ENCODE results near the gene NOL9. TPM values are rescaled to one million over a fixed set of nuclear protein-coding genes. Genes with fewer than 3 reads are reported as not detected.

Gene NOL9
- total RNA-seq, 2 experiments from 2014 or later = 42.7 to 44.5 TPM

DNA sequence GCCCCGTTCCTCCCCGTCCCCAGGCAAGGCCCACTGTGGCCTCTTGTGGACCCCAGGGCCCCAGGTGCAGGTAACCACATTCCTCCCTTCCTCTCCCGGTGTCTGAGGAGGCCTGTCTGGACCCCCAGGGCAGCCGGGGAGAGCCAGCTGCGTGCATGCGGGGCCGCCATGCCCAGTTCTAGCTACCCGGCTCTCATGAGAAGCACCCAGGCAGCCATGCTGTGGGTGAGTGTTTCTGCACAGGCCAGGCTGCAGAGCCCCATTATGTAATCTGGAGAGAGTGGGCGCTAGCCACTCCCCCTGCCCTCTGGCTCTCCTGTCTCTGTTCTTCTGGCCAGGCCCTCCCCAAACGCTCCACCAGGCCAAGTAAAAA lies 44.4 kb downstream of the NOL9 start:
- Mint-ChIP-seq H3K4me3 (no peak overlapping the region), H3K27me3 (no peaks in the 10 kb centered on the region), H3K9me3 (no peaks in the 10 kb centered on the region), H3K4me1 (no peaks in the 10 kb centered on the region), H3K36me3 (ENCODE audit: low read depth) (no peaks in the 10 kb centered on the region), H3K27ac (no peak overlapping the region)
- POLR2A ChIA-PET = no interaction called here
- DNase-seq = no peak
- CTCF ChIA-PET = interaction anchor here (0.8 kb wide), 1 partner anchor 14 kb away, joined by 3 read pairs; no protein-coding TSS in a partner anchor

DNA sequence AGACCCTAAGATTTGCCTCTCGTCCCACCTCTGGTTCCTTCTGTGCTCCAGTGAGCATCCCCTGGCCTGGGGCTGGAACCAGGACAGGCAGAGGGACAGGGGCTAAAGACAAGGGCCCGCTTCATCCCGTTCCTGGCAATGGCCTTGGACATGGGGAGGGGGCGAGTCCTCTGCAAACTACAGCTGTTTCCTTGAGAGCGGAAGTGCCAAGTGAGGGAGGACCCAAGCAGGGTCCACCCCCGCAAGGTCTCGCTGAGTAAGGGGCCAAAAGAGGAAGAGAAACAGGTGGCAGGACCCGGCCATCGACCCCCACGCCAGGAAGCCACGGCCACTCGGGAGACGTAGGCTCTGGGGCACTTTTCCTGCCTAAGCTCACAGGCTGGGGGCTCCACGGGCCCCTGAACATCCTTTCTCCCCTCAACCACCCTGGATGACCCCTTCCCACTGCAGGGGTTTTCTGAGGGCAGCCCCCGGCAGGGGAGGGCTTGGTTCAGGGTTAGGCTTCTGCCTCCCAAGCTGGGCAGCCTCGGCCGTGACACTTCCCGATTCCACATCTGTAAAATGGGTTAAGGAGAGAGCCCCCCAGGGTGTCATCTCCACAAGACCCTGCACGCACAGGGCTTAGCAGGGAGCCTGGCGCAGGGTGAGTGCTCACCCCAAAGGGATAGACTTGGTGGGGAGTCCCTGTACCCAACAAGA lies 44.9 kb downstream of the NOL9 start:
- H3K4me1 Mint-ChIP-seq = no peaks in the 10 kb centered on the region
- no peaks in the 10 kb centered on the region for H3K9me3 Mint-ChIP-seq
- no peaks in the 10 kb centered on the region for H3K27me3 Mint-ChIP-seq
- H3K27ac Mint-ChIP-seq = no peak overlapping the region
- CTCF ChIA-PET = interaction anchor here (0.8 to 1.8 kb wide), 2 partner anchors 15 to 19 kb away, joined by 3 to 6 read pairs; no protein-coding TSS in a partner anchor
- H3K36me3 Mint-ChIP-seq (ENCODE audit: low read depth) = no peaks in the 10 kb centered on the region
- no peak for DNase-seq
- H3K4me3 Mint-ChIP-seq = no peak overlapping the region
- POLR2A ChIA-PET = no interaction called here

DNA sequence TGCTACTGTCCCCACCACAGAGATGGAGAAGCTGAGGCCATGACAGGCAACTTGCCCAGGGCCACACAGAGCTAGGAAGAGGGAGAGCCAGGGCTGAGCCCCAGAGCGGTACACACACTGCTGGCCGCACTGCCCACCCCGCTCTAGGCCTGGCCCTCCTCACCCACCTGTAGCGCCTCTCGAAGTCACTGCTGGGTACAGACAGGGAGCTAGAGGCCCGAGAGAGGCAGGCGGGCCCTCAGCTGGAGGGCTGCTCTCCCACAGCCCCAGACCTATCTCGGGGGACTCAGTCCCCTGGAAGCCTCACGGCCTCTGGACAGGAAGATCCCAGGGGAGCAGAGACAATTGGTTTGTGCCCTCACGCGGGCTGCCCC lies 45.5 kb downstream of the NOL9 start:
- no peak overlapping the region for H3K4me3 Mint-ChIP-seq

DNA sequence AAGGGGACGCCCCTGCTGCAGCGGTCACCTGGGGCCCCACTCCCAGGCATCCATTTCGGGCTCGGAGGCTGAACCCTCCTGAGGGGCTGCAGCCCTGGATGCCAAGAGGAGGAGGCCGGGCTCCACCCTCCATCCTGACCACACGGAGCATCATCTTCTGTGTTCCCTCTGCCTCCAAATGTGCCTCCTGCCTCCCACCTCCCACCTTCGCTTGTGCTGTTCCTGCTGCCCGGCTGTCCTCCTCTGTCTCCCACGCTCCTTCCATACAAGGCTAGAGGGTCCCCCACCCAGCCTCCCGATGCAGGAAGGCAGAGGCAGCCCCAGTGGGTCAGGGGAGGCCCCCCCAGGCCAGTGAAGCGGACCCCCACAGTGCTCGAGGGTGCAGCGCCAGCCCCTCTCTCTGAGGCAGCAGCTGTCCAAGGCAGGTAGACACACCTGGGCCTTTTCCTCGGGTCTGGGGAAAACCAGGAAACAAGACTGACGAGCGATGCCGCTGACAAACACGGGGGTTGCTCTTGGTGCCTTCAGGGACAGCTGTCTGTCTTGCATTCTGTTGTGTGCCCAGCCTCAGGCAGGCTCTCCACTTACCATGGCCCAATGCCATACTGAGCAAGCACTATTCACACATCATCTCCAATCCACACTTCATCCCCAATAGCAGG lies 46.0 kb downstream of the NOL9 start:
- DNase-seq = no peak
- no peak overlapping the region for H3K4me3 Mint-ChIP-seq
- no peaks in the 10 kb centered on the region for H3K27me3 Mint-ChIP-seq
- POLR2A ChIA-PET = no interaction called here
- CTCF ChIA-PET = interaction anchor here (1.8 kb wide), 1 partner anchor 18 kb away, joined by 6 read pairs; no protein-coding TSS in a partner anchor
- no peaks in the 10 kb centered on the region for H3K36me3 Mint-ChIP-seq (ENCODE audit: low read depth)
- no peaks in the 10 kb centered on the region for H3K4me1 Mint-ChIP-seq
- H3K9me3 Mint-ChIP-seq = no peaks in the 10 kb centered on the region
- H3K27ac Mint-ChIP-seq = no peak overlapping the region

More for the DNA sequence above, 45.5 kb downstream of the NOL9 start:
- H3K9me3 Mint-ChIP-seq = no peaks in the 10 kb centered on the region
- H3K27ac Mint-ChIP-seq = no peak overlapping the region
- no peaks in the 10 kb centered on the region for H3K27me3 Mint-ChIP-seq
- H3K4me1 Mint-ChIP-seq = no peaks in the 10 kb centered on the region
- no peaks in the 10 kb centered on the region for H3K36me3 Mint-ChIP-seq (ENCODE audit: low read depth)
- no peak for DNase-seq
- CTCF ChIA-PET = interaction anchor here (1.8 kb wide), 1 partner anchor 18 kb away, joined by 6 read pairs; no protein-coding TSS in a partner anchor
- POLR2A ChIA-PET = no interaction called here

DNA sequence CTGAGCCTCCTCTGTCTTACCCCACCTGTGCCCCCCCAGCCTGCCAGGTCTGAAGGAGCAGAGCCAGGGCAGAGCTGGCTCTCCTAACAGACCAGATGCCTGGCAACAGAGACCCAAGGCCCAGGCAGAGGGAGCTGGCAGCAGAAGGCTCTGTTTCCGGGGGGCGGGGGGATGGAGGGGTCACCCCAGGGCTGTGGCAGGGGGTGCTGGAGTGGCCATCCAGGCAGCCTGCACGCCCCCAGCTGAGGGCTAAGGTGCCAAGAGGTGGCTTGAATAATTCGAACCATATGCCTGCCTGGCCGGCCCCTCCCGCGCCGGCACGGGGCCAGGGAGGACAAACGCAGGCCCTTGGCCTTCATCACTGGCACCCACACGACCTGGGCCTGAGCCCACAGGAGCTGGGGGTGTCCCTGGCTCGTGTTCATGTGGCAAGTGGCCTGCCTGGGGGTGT lies 46.8 kb downstream of the NOL9 start:
- Mint-ChIP-seq H3K36me3 (ENCODE audit: low read depth) (no peaks in the 10 kb centered on the region), H3K9me3 (no peaks in the 10 kb centered on the region), H3K4me1 (no peaks in the 10 kb centered on the region), H3K4me3 (no peak overlapping the region), H3K27ac (no peak overlapping the region), H3K27me3 (no peaks in the 10 kb centered on the region)
- ChIA-PET CTCF (interaction anchor here (0.6 kb wide), 1 partner anchor 116 kb away, joined by 3 read pairs; no protein-coding TSS in a partner anchor), POLR2A (no interaction called here)
- no peak for DNase-seq

DNA sequence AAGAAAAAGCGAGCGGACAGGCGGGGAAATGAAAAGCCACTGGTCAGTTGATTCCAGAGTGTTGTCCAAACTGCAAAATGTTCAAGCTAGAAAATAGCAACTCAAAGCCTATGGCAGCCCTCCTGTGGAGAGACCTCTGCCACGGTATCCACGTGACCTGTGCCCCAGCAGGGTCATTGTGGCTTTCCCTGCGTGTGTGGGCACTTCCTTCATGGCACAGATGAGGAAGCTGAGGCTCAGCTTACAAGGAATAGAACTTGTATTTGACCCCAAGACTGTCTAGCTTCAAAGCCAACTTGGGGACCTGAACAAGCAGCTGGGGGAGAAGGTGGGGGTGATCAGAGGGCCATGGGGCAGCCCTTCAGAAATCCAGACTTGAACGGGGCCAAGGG lies 47.3 kb downstream of the NOL9 start:
- no peaks in the 10 kb centered on the region for H3K27me3 Mint-ChIP-seq
- H3K4me1 Mint-ChIP-seq = no peaks in the 10 kb centered on the region
- H3K36me3 Mint-ChIP-seq (ENCODE audit: low read depth) = no peaks in the 10 kb centered on the region
- H3K4me3 Mint-ChIP-seq = no peak overlapping the region
- CTCF ChIA-PET = interaction anchor here (0.6 kb wide), 1 partner anchor 117 kb away, joined by 3 read pairs; no protein-coding TSS in a partner anchor
- H3K27ac Mint-ChIP-seq = no peak overlapping the region
- POLR2A ChIA-PET = no interaction called here
- DNase-seq = no peak
- no peaks in the 10 kb centered on the region for H3K9me3 Mint-ChIP-seq

DNA sequence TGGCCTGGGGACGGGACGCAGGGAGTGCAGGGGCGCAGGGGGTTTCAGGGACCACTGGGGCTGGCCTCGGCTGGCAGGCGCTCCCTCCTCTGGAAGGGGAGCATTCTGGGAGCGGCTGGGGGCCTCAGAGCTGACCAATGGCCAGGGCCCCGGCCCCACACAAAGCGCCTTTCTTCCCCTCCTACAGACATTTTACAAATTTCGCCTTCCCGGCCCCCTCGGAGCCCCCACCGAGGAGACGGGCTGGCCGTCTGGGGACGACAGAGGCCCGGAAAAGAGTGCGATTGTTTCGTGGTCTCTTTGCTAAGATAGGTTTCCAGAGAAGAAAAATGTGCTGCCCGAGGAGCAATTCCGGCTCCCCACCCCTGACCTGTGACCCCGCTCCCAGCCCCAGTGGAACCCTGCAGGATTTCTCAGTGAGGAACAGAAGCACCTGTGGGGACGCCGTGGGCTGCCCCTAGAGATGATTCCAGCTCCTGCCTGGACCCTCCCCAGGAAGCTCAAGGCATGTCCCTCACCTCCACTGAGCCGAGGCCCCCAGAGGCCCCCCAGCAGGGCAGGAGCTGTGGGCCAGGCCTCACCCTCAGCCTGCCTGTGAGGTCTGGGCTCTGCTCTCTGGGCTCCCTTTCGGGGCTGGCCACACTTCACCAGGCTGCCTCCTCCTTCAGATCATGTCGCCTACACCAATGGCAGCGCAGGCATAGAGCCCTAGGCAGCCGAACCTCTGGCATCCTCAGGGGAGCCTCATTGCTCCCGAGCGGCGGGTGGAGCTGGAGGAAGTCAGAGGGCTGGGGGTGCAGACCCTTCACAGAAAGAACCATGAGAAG lies 47.9 kb downstream of the NOL9 start:
- Mint-ChIP-seq H3K4me3 (no peak overlapping the region), H3K9me3 (no peaks in the 10 kb centered on the region), H3K27ac (no peak overlapping the region), H3K4me1 (no peaks in the 10 kb centered on the region), H3K27me3 (no peaks in the 10 kb centered on the region), H3K36me3 (ENCODE audit: low read depth) (no peaks in the 10 kb centered on the region)
- ChIA-PET CTCF (no interaction called here), POLR2A (no interaction called here)
- DNase-seq = no peak

DNA sequence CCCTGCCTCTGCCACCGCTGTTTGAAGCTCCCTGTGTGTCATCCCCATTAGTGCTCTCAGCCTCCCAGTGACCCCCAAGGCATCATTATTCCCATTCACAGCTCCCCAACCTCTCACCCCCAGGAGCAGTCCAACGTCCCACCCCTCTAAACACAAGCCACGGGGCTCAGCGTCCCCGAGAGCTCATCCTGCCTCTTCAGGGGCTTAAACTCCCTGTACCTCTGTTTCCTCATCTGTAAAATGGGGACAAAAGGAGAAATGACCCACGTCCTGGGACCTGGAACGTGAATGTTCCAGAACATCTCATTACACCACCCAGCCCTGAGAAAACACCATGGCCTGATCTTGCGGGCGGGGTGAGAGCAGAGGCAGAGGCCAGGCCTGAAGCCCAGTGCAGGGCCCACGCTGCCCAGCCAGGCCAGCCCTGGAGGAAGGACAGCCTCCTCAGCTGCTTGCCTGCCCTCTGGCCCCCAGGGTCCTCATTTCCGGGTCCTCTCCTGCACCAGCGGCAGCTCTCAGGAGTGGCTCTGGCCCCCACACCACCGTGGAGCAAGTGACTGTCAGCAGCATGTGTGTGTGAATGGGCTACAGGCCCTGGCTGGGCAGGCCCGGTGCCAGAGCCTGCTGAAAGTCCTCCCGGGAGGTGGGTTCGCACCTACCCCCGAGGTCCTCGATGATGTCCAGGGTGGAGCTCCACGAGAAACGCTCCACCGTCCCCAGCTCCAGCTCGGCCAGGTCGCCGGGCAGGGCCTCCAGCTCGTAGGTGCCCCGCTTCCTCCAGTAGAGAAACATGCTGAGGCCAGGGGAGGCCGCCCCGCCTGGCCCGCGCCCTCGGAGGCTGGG lies 48.7 kb downstream of the NOL9 start:
- CTCF ChIA-PET = interaction anchor here (0.9 kb wide), 1 partner anchor 8 kb away, joined by 3 read pairs; no protein-coding TSS in a partner anchor
- no peak overlapping the region for H3K27ac Mint-ChIP-seq
- POLR2A ChIA-PET = no interaction called here
- peaks cover 3% of the 10 kb centered on the region for H3K27me3 Mint-ChIP-seq
- H3K36me3 Mint-ChIP-seq (ENCODE audit: low read depth) = no peaks in the 10 kb centered on the region
- H3K9me3 Mint-ChIP-seq = no peaks in the 10 kb centered on the region
- no peak for DNase-seq
- no peak overlapping the region for H3K4me3 Mint-ChIP-seq
- H3K4me1 Mint-ChIP-seq = no peaks in the 10 kb centered on the region

DNA sequence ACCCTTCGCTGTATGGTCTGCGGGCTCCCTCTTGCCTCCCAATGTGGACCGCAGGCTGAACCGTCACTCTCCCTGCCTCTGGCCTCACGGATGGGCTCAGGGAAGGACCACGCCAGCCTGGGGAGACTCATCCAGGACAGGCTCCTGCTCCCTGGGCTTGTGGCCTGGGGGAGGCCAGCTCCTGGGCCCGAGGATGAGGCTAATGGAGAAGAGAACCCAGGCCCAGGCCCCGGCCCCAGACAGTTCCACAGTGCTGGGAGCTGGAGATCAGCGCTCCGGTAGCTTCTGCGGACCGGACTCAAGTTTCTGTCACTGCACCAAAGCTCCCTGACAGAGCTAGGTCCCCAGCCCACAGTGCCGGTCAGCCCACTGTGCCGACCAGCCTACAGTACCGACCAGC lies 49.4 kb downstream of the NOL9 start:
- no peak overlapping the region for H3K27ac Mint-ChIP-seq
- peaks cover 3% of the 10 kb centered on the region for H3K27me3 Mint-ChIP-seq
- no peak overlapping the region for H3K4me3 Mint-ChIP-seq
- POLR2A ChIA-PET = no interaction called here
- no peaks in the 10 kb centered on the region for H3K36me3 Mint-ChIP-seq (ENCODE audit: low read depth)
- CTCF ChIA-PET = interaction anchor here (0.9 kb wide), 1 partner anchor 9 kb away, joined by 3 read pairs; no protein-coding TSS in a partner anchor
- H3K9me3 Mint-ChIP-seq = no peaks in the 10 kb centered on the region
- no peak for DNase-seq
- H3K4me1 Mint-ChIP-seq = no peaks in the 10 kb centered on the region

DNA sequence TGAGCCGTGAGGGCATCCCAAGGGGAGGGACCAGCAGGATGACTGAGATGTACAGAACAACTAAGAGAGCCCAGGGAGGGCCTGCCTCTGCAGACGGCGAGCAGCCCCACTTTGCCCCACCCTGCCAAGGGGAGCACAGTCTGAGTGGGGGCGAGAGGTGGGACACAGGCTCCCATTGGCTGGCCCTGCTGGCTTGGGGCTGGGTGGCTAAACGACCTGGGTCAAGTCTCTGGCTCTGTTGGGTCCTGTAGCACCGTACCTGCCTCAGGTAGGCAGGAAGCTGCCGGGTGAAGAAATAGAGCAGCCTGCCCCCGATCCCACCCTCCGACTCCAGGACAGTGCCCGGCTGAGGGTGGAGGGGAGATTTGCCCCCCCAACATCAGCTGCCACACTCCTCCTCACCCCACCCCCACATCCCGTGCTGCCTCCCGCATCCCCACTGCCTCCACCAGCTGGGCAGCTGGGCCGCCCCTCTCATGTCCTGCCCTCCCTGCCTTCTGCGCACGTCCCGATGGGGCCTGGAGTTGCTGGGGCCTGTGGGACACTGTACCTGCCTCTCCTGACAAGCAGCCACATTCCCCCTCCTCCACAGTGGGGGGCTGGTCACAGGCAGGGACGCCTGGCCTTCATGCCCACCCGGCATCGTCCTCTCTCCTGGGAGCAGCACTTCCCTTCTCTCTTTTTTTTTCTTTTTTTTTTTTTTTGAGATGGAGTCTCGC lies 50.3 kb downstream of the NOL9 start:
- Mint-ChIP-seq H3K9me3 (no peaks in the 10 kb centered on the region), H3K4me3 (no peak overlapping the region), H3K4me1 (no peaks in the 10 kb centered on the region), H3K36me3 (ENCODE audit: low read depth) (no peaks in the 10 kb centered on the region), H3K27me3 (peaks cover 3% of the 10 kb centered on the region), H3K27ac (no peak overlapping the region)
- DNase-seq = no peak
- CTCF ChIA-PET = interaction anchor here (0.6 to 6.3 kb wide), 4 partner anchors 10 to 811 kb away, joined by 3 to 33 read pairs (median 3); partner anchors contain the start of gene PLEKHG5
- POLR2A ChIA-PET = no interaction called here

DNA sequence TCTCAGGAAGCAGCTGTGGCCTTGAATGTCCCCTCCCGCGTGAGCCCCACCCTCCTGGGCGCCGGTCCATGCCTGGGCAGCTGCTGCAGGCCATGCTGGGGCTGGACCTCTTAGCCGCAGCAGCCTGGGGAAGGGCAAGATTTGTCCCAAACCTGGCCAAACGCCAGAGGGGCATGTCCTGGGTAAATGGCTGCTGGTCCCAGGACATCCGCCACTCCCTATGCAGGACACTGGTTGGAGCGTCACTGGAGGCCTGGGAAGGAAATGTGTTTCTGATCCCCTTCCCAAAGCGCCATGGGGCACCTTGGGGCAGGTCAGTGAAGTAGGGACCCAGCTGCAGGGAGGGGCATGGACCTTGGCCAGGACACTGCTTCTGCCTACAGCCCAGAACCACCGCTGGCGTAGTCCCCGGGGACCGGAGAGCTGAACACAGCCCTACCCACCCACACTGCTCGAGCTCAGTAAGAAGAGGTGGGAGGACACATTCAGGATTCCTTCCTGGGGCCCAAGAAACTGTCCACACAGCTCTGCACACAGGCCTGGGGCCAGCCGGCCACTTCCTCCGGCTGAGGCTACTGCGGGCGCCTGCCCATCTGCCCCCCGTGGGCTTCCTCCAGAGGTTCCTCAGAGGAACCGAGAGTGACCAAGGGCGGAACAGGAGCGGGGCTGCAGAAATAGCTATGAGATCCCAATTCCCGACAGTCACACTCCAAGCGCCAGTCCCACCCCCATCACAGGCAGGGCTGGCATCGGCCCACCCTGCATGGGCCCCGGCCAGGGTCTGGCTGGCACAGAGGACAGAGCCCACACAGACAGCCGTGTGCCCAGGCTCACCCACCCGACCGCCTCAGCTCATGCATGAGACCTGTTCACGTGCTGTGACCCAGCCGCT lies 52.1 kb downstream of the NOL9 start:
- peaks cover 8% of the 10 kb centered on the region for H3K4me1 Mint-ChIP-seq
- H3K9me3 Mint-ChIP-seq = no peaks in the 10 kb centered on the region
- ChIA-PET POLR2A (no interaction called here), CTCF (interaction anchor here (1.4 to 6.3 kb wide), 2 partner anchors 12 to 144 kb away, joined by 3 to 33 read pairs; partner anchors contain the start of gene PLEKHG5)
- H3K27ac Mint-ChIP-seq = no peak overlapping the region
- peaks cover 12% of the 10 kb centered on the region for H3K27me3 Mint-ChIP-seq
- H3K4me3 Mint-ChIP-seq = no peak overlapping the region
- no peaks in the 10 kb centered on the region for H3K36me3 Mint-ChIP-seq (ENCODE audit: low read depth)
- no peak for DNase-seq

All from activated CD4-positive, alpha-beta T cell treated with anti-CD3 and anti-CD28 coated beads, Interleukin-2, amount 10 ng/mL, durations not matched to agents 7 days and 5 days (primary cell).